ENCODE results near the gene CREB5.

The CREB5 gene

GRCh38 chr7:28840592-28840995 is 428.3 kb downstream of the CREB5 start:
- CTCF ChIA-PET, result interaction anchor here (0.8 to 2.7 kb wide), 4 partner anchors 13 to 17 kb away, joined by 3 to 9 read pairs (median 4); no protein-coding TSS in a partner anchor
- TF ChIP-seq CTCF (IDR thresholded peaks at IDR 0.05; ENCODE audit: control extremely low read depth, extremely low read depth, low read depth, missing control alignments), result peak; percentile 12
- DNase-seq (ENCODE audit: extremely low spot score), result peak; percentile 34
- POLR2A ChIA-PET, result no interaction called here

GRCh38 chr7:28841766-28842165 is 429.4 kb downstream of the CREB5 start:
- POLR2A ChIA-PET, result no interaction called here
- DNase-seq (ENCODE audit: extremely low spot score), result no peak
- no peak for TF ChIP-seq CTCF (IDR thresholded peaks at IDR 0.05; ENCODE audit: control extremely low read depth, extremely low read depth, low read depth, missing control alignments)
- CTCF ChIA-PET, result interaction anchor here (2.7 kb wide), 1 partner anchor 17 kb away, joined by 9 read pairs; no protein-coding TSS in a partner anchor

- ChIA-PET POLR2A (no interaction called here), CTCF (interaction anchor here (1.4 to 2.4 kb wide), 2 partner anchors 12 kb away, joined by 4 to 13 read pairs; no protein-coding TSS in a partner anchor)
- TF ChIP-seq CTCF (IDR thresholded peaks at IDR 0.05; ENCODE audit: control extremely low read depth, extremely low read depth, low read depth, missing control alignments), result no peak
- no peak for DNase-seq (ENCODE audit: extremely low spot score)
Observed at GRCh38 chr7:28842769-28843295, 430.5 kb downstream of the CREB5 start.

- no peak for TF ChIP-seq CTCF (IDR thresholded peaks at IDR 0.05; ENCODE audit: control extremely low read depth, extremely low read depth, low read depth, missing control alignments)
- ChIA-PET CTCF (interaction anchor here (0.9 to 2.5 kb wide), 3 partner anchors 9 to 18 kb away, joined by 3 to 13 read pairs (median 13); no protein-coding TSS in a partner anchor), POLR2A (no interaction called here)
- DNase-seq (ENCODE audit: extremely low spot score), result no peak
Observed at GRCh38 chr7:28845106-28845505, 432.8 kb downstream of the CREB5 start.

- TF ChIP-seq CTCF (IDR thresholded peaks at IDR 0.05; ENCODE audit: control extremely low read depth, extremely low read depth, low read depth, missing control alignments), result no peak
- ChIA-PET CTCF (interaction anchor here (1.1 to 2.5 kb wide), 4 partner anchors 10 to 459 kb away, joined by 3 to 13 read pairs (median 3); no protein-coding TSS in a partner anchor), POLR2A (no interaction called here)
- no peak for DNase-seq (ENCODE audit: extremely low spot score)
Observed at GRCh38 chr7:28847176-28847575, 434.9 kb downstream of the CREB5 start.

- TF ChIP-seq CTCF (IDR thresholded peaks at IDR 0.05; ENCODE audit: control extremely low read depth, extremely low read depth, low read depth, missing control alignments), result no peak
- no peak for DNase-seq (ENCODE audit: extremely low spot score)
- CTCF ChIA-PET, result interaction anchor here (1.1 kb wide), 2 partner anchors 16 to 459 kb away, joined by 3 read pairs; no protein-coding TSS in a partner anchor
- POLR2A ChIA-PET, result no interaction called here
Observed at GRCh38 chr7:28847681-28848080, 435.4 kb downstream of the CREB5 start.
